IgD-negative memory B cell (primary cell): ENCODE measurements around the gene LTC4S. TPM values are rescaled to one million over a fixed set of nuclear protein-coding genes. Genes with fewer than 3 reads are reported as not detected.

Experiments
- H3K27ac Mint-ChIP-seq, 3 donors: one replicate each; pipeline ENCODE4 v1.8.0; 2020 to 2022; ENCODE audit warnings: mild to moderate bottlenecking in 3 of 3, mixed read lengths in 3 of 3, moderate library complexity in 1 of 3
- H3K27me3 Mint-ChIP-seq: one replicate; pipeline ENCODE4 v1.8.0; 2021; ENCODE audit warnings: mixed read lengths
- H3K36me3 Mint-ChIP-seq: one replicate; pipeline ENCODE4 v1.8.0; 2020; ENCODE audit warnings: mild to moderate bottlenecking, mixed read lengths
- H3K4me1 Mint-ChIP-seq, 3 donors: one replicate each; pipeline ENCODE4 v1.8.0; 2020 to 2022; ENCODE audit warnings: mixed read lengths in 3 of 3, mild to moderate bottlenecking in 1 of 3
- H3K4me3 Mint-ChIP-seq, 4 donors: one replicate each; pipeline ENCODE4 v1.8.0; 2020 to 2022; ENCODE audit warnings: mild to moderate bottlenecking in 4 of 4, mixed read lengths in 4 of 4, moderate library complexity in 3 of 4
- H3K9me3 Mint-ChIP-seq, 3 donors: one replicate each; pipeline ENCODE4 v1.8.0; 2020 to 2021; ENCODE audit warnings: mixed read lengths in 3 of 3, mild to moderate bottlenecking in 1 of 3
- polyA plus RNA-seq: library from polyadenylated mRNA; unstranded; fragments of 300-500 nt; fragmentation: Illumina TruSeq; gene quantifications from one replicate; pipeline ENCODE4 v1.2.3, GENCODE V29; 2021

LTC4S gene
- polyA plus RNA-seq, 1 donor from 2014 or later, result 0.80 TPM

DNA sequence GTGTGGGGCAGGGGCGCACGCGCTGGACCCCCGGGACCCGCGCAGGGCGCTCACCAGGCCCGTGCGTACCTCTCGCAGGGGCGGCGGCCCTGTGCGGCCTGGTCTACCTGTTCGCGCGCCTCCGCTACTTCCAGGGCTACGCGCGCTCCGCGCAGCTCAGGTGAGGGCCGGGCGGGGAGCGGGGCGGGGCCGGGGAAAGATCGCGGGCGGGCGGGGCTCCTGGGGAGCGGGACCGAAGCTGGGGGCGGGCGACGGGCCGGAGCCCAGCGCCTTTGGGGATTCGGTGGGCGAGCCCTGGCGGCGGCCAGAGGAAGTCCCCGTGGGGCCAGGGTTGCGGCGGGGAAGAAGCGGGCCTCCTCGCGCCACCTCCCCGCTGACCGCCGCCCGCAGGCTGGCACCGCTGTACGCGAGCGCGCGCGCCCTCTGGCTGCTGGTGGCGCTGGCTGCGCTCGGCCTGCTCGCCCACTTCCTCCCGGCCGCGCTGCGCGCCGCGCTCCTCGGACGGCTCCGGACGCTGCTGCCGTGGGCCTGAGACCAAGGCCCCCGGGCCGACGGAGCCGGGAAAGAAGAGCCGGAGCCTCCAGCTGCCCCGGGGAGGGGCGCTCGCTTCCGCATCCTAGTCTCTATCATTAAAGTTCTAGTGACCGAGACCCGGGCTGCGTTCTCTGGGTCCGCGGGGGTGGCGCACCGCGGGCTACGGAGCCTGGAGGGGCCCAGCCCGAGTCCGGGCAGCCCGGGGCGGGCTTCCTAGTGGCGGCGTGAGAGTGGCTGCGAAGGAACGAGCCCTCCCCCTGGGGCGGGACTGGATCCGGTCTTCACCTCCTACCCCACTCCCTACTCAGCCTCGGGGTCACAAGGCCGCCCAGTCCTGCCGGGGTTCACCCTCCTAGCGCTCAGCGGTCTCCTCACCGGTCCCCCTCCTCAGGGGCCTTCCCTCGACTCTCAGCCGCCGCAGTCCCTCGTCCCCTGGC lies 2.4 kb downstream of the LTC4S start:
- peaks cover 2% of the 10 kb centered on the region for H3K36me3 Mint-ChIP-seq
- H3K4me1 Mint-ChIP-seq, result peaks cover 5 to 20% (median 15%) of the 10 kb centered on the region in 3 donors
- H3K9me3 Mint-ChIP-seq, result no peaks in the 10 kb centered on the region
- no peaks in the 10 kb centered on the region for H3K27me3 Mint-ChIP-seq
- H3K4me3 Mint-ChIP-seq, result peak overlapping the region; percentile 49 to 78 (median 61)
- H3K27ac Mint-ChIP-seq, result peak overlapping the region in 1 of 3 donors; percentile 89

DNA sequence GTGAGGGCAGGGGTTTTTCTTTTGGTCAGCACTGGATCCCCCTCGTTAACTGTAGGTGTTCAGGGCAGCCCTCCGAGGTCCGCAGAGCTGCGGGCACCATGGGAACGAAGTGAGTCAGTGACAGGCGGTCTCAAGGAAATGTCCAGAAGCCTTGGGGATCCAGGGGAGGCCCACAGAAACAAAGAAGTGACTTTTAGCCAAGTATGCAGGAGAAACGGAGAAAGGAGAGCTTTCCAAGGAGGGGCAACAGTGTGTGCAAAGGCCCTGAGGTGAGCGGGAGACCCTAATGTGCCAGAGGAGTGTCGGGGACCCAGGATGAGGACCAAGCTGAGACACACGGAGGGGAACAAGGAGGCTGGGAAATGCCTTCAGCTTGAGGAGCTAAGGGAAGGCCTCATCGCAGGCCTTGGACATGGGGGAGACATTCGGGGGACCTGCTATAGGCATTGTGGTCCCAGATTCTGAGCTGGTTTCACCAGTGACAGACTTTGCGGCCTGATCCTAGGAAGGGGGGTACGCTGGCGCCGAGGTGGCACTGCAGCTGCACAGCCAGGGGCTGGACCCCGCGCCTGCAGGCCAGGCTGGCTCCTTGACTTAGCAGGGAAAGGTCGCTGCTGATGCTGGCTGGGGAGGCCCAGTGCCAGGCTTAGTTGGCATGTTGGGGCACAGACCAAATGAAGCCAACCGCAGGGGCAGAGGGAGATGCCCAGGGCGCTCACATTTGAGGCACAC lies 3.3 kb downstream of the LTC4S start:
- peaks cover 11 to 24% (median 19%) of the 10 kb centered on the region in 3 donors for H3K4me1 Mint-ChIP-seq
- peak overlapping the region; percentile 49 to 83 (median 61) for H3K4me3 Mint-ChIP-seq
- no peaks in the 10 kb centered on the region for H3K9me3 Mint-ChIP-seq
- peak overlapping the region in 1 of 3 donors; percentile 89 for H3K27ac Mint-ChIP-seq
- peaks cover 3% of the 10 kb centered on the region for H3K36me3 Mint-ChIP-seq
- no peaks in the 10 kb centered on the region for H3K27me3 Mint-ChIP-seq

DNA sequence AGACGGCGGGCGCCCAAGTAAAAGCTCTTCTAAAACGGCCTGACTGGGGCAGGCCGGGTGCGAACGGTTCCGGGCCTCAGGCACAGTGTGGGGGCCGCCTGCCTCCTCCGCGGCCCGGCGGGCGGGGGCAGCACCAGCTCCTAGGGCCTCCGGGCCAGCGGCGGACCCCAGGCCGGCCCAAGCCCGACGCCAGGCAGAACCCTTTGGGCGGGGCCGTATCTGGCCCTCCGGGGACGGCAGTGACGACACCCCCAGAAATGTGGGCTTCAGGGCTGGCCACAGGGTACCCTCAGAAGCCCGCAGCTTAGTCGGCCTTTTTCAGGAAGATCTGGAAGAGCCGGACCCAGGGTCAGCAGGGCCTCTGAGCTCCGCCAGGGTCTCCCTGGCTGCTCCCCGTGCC lies 4.0 kb downstream of the LTC4S start:
- Mint-ChIP-seq H3K4me3 (peak overlapping the region in 3 of 4 donors; percentile 44 to 81 (median 49)), H3K4me1 (peaks cover 11 to 25% (median 20%) of the 10 kb centered on the region in 3 donors), H3K9me3 (no peaks in the 10 kb centered on the region), H3K36me3 (peaks cover 3% of the 10 kb centered on the region), H3K27me3 (no peaks in the 10 kb centered on the region), H3K27ac (peak overlapping the region in 1 of 3 donors; percentile 89)

DNA sequence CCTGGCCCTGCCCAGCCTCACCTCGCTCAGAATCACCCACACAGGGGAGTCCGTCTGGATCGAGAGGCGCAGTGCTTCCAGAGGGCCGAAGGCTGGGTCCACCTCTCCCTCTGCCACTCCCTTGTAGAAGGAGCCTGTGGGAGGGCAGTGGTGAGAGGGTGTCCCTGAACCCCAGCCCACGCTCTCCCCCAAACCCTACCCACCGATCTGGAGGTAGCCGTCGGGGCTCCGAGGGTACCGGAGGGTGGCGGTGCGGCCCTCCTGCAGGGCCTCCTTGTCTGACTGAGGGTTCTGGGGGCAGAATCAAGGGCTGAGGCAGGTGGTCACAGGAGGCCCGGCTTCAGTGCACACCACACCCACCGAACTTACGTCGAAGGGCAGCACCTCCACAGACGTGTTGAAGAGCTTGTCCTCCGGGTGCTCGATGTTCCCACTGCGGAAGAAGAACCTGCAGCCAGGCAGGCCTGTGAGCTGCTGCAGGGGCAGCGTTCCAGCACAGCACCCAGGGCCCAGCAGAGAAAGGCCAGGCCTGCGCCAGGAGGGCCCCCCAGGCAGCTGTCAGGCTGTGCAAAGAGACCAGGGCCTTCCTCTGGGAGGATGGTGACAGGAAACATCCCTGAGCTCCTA lies 4.5 kb downstream of the LTC4S start:
- Mint-ChIP-seq H3K27me3 (no peaks in the 10 kb centered on the region), H3K4me1 (peaks cover 11 to 24% (median 21%) of the 10 kb centered on the region in 3 donors), H3K27ac (no peak overlapping the region), H3K9me3 (no peaks in the 10 kb centered on the region), H3K4me3 (peak overlapping the region in 1 of 4 donors; percentile 38), H3K36me3 (peaks cover 3% of the 10 kb centered on the region)

DNA sequence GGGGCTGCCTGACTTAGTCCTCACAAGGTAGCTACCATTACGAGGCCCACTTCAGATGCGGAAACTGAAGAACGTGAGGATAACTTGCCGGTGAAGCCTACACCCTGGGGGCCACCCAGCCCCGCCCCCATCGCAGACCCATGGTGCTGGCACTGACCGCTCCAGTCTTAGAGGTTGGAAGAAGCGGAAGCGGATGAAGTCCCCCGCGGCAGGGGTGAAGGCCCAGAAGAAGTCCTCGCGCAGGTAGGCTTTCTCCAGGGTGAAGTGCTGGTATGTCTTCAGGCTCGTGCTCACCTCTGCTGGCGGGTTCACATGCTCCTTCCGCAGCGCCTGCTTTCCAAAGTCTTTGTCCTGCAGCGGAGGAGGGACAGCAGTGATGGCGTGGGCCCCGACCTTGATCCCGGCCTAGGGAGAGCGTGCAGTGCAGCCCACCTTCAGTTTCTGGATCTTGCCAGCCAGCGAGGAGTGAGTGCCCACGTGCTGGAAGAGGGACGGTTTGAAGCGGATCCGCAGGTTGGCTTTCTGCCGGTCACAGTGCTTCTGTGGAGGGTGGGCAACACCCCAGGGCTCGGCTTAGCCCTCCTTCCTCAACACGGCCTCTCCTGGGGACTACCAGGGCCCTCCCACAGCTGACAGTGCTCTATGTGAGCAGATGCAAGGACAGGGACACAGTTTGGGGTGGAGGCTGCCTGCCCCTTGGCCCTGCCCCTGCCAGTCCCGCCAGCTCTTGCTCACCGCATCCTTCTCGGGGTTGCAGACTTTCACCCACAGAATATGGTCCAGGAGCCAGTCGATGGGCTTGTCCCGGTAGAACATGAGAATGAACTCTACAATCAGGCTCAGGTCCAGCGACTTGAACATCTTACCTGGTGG lies 5.2 kb downstream of the LTC4S start:
- peaks cover 16 to 21% (median 17%) of the 10 kb centered on the region in 3 donors for H3K4me1 Mint-ChIP-seq
- peaks cover 3% of the 10 kb centered on the region for H3K36me3 Mint-ChIP-seq
- no peaks in the 10 kb centered on the region for H3K27me3 Mint-ChIP-seq
- no peak overlapping the region for H3K27ac Mint-ChIP-seq
- H3K9me3 Mint-ChIP-seq, result no peaks in the 10 kb centered on the region
- H3K4me3 Mint-ChIP-seq, result peak overlapping the region in 3 of 4 donors; percentile 32 to 70 (median 47)

DNA sequence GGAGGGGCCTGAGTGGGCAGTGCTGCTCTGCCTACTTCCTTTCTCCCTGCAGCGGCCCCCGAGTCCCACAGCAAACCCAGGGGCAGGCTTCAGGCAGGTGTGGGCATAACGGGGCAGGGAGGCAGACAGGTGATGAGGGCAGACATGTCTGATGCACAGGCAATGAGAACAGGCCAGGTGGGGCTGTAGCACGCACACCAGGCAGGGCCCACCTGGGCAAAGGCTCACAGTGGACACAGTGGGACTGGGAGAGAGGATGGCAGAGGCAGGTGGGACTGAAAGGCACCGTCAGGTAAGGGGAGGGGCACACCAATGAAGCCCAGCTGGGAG lies 5.8 kb downstream of the LTC4S start:
- H3K27me3 Mint-ChIP-seq, result no peaks in the 10 kb centered on the region
- H3K9me3 Mint-ChIP-seq, result no peaks in the 10 kb centered on the region
- peaks cover 3% of the 10 kb centered on the region for H3K36me3 Mint-ChIP-seq
- peak overlapping the region in 2 of 4 donors; percentile 47 to 70 for H3K4me3 Mint-ChIP-seq
- H3K4me1 Mint-ChIP-seq, result peaks cover 18 to 20% (median 20%) of the 10 kb centered on the region in 3 donors
- H3K27ac Mint-ChIP-seq, result no peak overlapping the region

DNA sequence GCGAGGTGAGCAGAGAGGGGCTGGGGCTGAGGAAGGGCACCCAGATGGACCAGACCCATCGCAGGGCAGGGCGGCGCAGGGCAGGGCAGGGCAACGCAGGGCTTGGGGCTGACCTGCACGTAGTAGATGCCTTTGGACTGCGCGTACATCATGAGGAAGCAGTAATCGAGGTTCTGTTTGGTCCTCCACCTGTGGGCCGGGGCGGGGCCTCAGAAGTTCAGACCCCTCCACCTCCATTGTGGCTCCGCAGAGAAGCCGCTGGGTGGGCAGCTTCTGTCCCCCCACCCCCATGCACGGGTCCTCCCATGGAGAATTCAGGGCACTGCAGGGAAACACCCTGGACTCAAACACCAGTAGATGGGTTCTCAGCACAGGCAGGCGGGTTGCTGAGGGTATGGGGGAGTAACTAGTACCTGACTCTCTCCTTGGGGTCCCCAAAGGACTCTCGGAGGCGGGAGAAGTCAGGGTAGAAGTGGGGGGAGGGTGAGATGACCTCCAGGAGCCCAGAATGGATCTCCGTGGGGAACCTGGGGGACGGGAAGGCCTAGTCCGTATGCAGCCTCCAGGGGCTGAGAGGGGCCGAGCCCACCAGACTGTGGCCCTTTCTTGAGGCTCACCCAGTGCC lies 6.4 kb downstream of the LTC4S start:
- no peaks in the 10 kb centered on the region for H3K9me3 Mint-ChIP-seq
- H3K4me3 Mint-ChIP-seq, result no peak overlapping the region
- no peak overlapping the region for H3K27ac Mint-ChIP-seq
- H3K4me1 Mint-ChIP-seq, result peaks cover 19 to 26% (median 25%) of the 10 kb centered on the region in 3 donors
- H3K27me3 Mint-ChIP-seq, result no peaks in the 10 kb centered on the region
- peaks cover 3% of the 10 kb centered on the region for H3K36me3 Mint-ChIP-seq

DNA sequence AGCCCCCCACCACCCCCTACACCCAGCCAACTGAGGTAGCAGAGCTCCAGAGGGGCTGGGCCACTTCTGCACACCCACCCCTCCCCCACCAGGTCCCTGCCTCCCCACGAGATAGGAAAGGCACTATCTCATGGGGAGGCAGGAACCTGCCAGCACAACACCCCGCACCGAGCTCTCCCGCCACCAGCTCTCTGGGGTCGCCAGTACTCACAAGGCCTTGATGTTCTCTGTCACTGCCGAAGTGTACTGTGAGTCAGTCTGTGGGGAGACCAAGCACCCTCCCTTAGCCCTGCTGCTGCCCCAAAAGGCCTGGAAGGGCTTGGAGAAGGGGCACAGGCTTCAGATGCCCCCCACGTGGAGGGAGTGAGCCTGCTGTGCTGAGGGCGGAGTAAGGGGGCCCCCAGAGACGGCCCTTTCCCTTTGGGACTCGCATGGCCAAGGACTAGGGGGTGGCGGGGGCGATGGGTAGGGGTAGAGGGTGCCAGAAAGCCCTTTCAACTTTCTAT lies 7.0 kb downstream of the LTC4S start:
- no peak overlapping the region for H3K27ac Mint-ChIP-seq
- H3K9me3 Mint-ChIP-seq, result no peaks in the 10 kb centered on the region
- peaks cover 3% of the 10 kb centered on the region for H3K36me3 Mint-ChIP-seq
- H3K27me3 Mint-ChIP-seq, result no peaks in the 10 kb centered on the region
- H3K4me3 Mint-ChIP-seq, result no peak overlapping the region
- peaks cover 20 to 26% (median 26%) of the 10 kb centered on the region in 3 donors for H3K4me1 Mint-ChIP-seq

DNA sequence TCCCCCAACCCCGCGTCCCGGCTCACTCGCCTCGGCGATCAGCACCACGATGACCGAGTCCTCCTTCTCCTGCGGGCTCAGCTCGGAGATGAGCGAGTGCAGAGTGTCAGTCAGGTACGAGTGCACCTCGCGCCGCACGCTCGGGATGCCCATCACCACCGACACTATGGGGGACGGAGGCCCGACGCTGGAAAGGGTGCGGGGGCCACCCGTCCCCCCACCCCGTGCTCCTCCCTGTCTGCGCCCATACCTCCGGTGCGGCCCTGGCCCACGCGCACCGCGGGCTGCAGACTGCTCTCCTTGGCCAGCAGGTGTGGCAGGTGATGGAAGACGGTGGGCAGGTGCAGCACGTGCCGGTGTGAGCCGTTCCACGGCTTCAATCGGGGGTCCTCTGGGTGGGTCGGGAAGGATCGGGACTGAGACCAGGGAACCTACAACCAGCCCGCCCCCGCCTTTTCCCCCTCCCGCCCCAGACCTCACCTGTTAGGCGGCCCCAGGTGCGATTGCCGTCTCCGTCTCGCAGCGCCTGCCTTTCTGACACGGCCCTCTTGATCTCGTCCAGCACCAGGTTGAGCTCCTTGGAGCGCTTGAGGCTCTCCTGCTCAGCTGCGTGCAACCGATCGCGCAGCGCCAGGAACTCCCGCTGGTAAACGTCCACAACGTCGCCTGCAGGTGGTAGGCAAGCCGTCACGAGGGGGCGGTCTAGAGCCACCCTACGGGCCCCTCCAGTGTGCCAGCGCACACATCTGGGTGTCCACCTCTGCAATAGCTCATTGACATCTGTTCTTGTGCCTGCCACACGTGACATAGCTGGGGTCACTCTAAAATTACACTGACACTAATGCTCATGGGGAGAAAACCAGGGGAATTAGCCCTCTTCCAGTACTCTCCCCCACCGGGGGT lies 7.8 kb downstream of the LTC4S start:
- Mint-ChIP-seq H3K4me1 (peaks cover 20 to 26% (median 26%) of the 10 kb centered on the region in 3 donors), H3K36me3 (peaks cover 3% of the 10 kb centered on the region), H3K27ac (peak overlapping the region; percentile 41 to 93 (median 80)), H3K27me3 (no peaks in the 10 kb centered on the region), H3K4me3 (peak overlapping the region in 2 of 4 donors; percentile 28 to 76), H3K9me3 (no peaks in the 10 kb centered on the region)

DNA sequence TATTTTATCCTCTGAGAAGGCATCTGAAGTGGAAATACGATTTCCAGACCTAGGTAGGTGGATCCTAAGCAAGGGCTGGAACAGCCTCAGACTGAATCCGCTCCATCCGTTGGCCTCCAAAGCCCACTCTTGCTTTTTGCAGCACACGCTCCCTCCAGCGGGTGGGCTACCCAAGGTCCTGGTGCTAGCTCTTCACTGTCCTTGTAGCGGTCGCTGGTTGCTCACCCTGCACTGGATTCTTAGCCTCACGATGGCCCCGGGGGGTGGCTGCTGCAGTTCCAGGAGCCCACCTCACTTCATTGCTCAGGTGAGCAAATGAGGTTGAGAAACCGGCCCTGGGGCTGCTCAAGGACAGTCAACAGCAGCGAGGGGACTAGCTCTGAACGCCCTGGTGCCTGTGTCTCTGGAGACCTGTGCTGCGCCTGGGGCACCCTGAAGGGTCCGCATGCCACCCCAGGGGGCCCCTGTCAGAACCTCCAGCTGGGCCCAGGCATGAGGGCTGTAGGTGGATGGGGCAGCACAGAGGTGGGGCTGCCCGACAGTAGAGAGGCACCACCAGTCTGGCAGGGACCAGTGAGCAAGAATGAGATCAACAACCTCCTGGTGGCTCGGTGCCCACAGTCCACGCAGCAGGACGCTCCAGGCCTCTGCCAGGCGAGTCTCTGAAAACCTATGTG lies 8.6 kb downstream of the LTC4S start:
- H3K27me3 Mint-ChIP-seq, result no peaks in the 10 kb centered on the region
- peaks cover 14 to 22% (median 22%) of the 10 kb centered on the region in 3 donors for H3K4me1 Mint-ChIP-seq
- H3K9me3 Mint-ChIP-seq, result no peaks in the 10 kb centered on the region
- H3K27ac Mint-ChIP-seq, result peak overlapping the region in 2 of 3 donors; percentile 80 to 93
- peak overlapping the region in 3 of 4 donors; percentile 34 to 76 (median 60) for H3K4me3 Mint-ChIP-seq
- peaks cover 3% of the 10 kb centered on the region for H3K36me3 Mint-ChIP-seq

DNA sequence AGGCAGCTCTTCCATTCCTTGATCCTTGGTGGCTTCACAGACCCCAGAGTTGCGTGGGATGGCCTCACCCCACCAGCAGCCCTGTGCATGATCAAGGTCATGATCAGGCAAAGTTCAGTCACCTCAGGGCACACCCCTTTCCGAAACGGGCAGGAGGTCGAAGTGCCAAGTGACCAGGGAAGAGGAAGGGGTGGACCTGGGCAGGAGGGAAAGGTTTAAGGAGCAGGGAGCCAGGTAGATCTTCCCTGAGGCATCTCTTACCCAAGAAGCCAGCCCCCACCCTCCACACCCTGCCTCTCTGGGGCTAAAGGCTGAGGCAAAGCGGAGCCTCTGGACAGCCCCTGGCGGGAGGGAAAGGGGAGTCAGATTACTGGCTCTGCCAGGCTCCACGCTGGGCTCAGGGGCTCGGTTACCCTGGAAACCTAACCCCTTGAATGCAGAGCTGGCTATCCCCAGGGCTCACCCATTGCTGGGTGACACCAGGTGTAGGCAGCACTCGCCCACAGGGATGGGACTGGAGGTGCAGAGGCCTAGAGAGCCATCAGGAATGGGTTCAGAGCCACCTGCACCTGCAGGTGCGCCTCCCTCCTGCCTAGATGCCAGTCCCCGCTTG lies 9.3 kb downstream of the LTC4S start:
- Mint-ChIP-seq H3K27me3 (no peaks in the 10 kb centered on the region), H3K4me3 (peak overlapping the region; percentile 34 to 76 (median 53)), H3K27ac (peak overlapping the region in 2 of 3 donors; percentile 81 to 83), H3K4me1 (peaks cover 14 to 22% (median 21%) of the 10 kb centered on the region in 3 donors), H3K9me3 (no peaks in the 10 kb centered on the region), H3K36me3 (peaks cover 3% of the 10 kb centered on the region)
